Nephron progenitor cell (in vitro differentiated cells): ENCODE data around the gene JAZF1.

Source experiments
- DNase-seq: peaks from one replicate; pipeline ENCODE4 v3.0.0; 2021
- H3K27ac Mint-ChIP-seq: 2 replicates; pipeline ENCODE4 v1.8.0; 2021; ENCODE audit warnings: mild to moderate bottlenecking, moderate library complexity, mixed read lengths
- H3K27me3 Mint-ChIP-seq: 2 replicates; pipeline ENCODE4 v1.8.0; 2021; ENCODE audit warnings: mild to moderate bottlenecking, low read depth, mixed read lengths; ENCODE audit not compliant: poor library complexity
- H3K36me3 Mint-ChIP-seq: 2 replicates; pipeline ENCODE4 v1.8.0; 2021; ENCODE audit warnings: low read depth, mixed read lengths
- H3K4me1 Mint-ChIP-seq: 2 replicates; pipeline ENCODE4 v1.8.0; 2021; ENCODE audit warnings: mixed read lengths
- H3K4me3 Mint-ChIP-seq: 2 replicates; pipeline ENCODE4 v1.8.0; 2021; ENCODE audit warnings: mild to moderate bottlenecking, moderate library complexity, mixed read lengths
- H3K9me3 Mint-ChIP-seq: 2 replicates; pipeline ENCODE4 v1.8.0; 2021; ENCODE audit warnings: mild to moderate bottlenecking, moderate library complexity, mixed read lengths
- TF ChIP-seq, protein P1 (sequence below): fragments of 200-600 bp; sonication (generic); IDR thresholded peaks from 2 replicates; pipeline ENCODE4 v1.5.0; 2021; ENCODE audit warnings: antibody characterized with exemption

The JAZF1 gene

DNA sequence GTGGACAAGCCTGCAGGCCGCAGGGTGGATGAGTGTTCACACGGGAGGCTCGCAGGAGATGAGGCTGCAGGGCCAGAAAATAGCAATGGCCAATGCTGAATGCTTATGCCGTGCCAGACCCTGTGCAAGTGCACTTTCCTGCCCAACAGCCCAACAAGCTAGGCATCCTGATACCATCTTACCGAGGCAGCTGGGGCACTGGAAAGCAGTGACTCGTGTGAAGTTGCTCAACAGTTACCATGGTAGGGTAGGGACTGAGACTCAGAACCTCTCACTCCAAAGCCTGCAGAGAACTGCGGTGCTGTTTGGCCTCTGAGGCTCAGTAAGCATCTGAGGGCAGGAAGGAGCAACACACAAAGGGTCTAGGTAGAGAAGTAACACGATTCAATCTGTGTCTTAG, 43.7 kb downstream of the JAZF1 start:
- Mint-ChIP-seq H3K4me1 (peaks cover 9% of the 10 kb centered on the region), H3K9me3 (no peaks in the 10 kb centered on the region), H3K4me3 (no peak overlapping the region), H3K27ac (no peak overlapping the region), H3K36me3 (no peaks in the 10 kb centered on the region), H3K27me3 (peaks cover 3% of the 10 kb centered on the region)
- no peak for DNase-seq
- TF ChIP-seq, protein P1, sequence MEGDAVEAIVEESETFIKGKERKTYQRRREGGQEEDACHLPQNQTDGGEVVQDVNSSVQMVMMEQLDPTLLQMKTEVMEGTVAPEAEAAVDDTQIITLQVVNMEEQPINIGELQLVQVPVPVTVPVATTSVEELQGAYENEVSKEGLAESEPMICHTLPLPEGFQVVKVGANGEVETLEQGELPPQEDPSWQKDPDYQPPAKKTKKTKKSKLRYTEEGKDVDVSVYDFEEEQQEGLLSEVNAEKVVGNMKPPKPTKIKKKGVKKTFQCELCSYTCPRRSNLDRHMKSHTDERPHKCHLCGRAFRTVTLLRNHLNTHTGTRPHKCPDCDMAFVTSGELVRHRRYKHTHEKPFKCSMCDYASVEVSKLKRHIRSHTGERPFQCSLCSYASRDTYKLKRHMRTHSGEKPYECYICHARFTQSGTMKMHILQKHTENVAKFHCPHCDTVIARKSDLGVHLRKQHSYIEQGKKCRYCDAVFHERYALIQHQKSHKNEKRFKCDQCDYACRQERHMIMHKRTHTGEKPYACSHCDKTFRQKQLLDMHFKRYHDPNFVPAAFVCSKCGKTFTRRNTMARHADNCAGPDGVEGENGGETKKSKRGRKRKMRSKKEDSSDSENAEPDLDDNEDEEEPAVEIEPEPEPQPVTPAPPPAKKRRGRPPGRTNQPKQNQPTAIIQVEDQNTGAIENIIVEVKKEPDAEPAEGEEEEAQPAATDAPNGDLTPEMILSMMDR = no peak

DNA sequence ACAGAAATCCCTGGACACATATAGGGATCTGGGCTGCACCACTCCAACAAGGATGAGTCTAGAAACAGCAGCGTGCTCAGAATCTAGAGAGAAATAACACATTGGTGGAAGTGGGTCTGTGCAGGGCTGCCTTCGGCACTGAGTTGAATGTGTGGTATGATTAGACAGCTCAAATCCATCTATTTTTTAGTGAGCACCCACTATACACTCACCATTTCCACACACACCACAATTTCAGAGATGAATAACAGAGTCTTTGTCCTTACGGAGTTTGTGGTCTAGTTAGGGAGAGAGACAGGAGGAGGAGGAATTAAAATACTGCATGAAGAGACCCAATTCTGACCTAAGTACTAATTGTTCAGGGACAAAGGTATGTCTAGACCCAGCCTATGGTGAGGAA, 44.2 kb downstream of the JAZF1 start:
- TF ChIP-seq, protein P1 = no peak
- no peak overlapping the region for H3K4me3 Mint-ChIP-seq

DNA sequence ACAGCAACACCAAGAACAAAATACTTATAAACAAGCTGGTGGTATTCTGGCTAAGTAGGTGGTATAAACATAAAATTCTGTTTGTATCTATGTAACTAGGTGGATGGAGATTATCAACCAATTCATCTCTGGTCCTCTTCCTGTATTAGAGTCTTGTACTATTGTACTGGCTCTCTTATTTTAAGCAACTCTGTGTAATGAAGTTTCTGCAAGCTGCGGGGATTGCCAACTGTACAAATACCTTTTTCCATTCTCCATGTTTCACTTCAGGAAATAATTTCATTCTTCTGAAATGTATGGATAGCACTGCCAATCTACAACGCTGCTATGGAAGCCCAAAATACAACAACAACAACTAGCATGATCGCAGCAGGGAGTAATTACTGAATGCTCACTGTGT, 44.8 kb downstream of the JAZF1 start:
- peaks cover 3% of the 10 kb centered on the region for H3K27me3 Mint-ChIP-seq
- H3K9me3 Mint-ChIP-seq = no peaks in the 10 kb centered on the region
- TF ChIP-seq, protein P1 = no peak
- no peak overlapping the region for H3K4me3 Mint-ChIP-seq
- H3K36me3 Mint-ChIP-seq = no peaks in the 10 kb centered on the region
- no peak overlapping the region for H3K27ac Mint-ChIP-seq
- no peak for DNase-seq
- peaks cover 9% of the 10 kb centered on the region for H3K4me1 Mint-ChIP-seq

More for the DNA sequence above, 44.2 kb downstream of the JAZF1 start:
- DNase-seq = no peak
- Mint-ChIP-seq H3K9me3 (no peaks in the 10 kb centered on the region), H3K36me3 (no peaks in the 10 kb centered on the region), H3K4me1 (peaks cover 9% of the 10 kb centered on the region), H3K27ac (no peak overlapping the region), H3K27me3 (peaks cover 3% of the 10 kb centered on the region)

DNA sequence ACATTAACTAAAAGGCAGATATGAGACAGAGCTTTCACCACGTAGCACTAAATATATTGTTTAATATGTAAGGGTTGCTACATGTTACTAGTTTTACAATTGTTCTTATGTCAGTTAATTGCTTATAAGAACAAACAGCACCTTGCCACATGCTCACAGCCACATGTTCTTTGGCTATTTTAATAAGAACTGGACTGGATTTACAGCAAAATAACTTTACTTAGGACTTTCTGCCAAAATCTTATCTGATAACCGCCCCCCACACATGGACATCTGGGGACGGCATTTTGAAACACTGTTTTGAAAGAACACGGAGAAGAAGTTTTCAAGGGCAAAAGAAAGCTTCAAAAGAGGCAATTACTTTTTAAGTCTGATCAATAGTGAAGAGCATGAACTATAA, 45.3 kb downstream of the JAZF1 start:
- H3K27me3 Mint-ChIP-seq = peaks cover 3% of the 10 kb centered on the region
- peaks cover 9% of the 10 kb centered on the region for H3K4me1 Mint-ChIP-seq
- H3K4me3 Mint-ChIP-seq = no peak overlapping the region
- TF ChIP-seq, protein P1 = no peak
- H3K36me3 Mint-ChIP-seq = no peaks in the 10 kb centered on the region
- H3K9me3 Mint-ChIP-seq = no peaks in the 10 kb centered on the region
- H3K27ac Mint-ChIP-seq = no peak overlapping the region
- DNase-seq = no peak

DNA sequence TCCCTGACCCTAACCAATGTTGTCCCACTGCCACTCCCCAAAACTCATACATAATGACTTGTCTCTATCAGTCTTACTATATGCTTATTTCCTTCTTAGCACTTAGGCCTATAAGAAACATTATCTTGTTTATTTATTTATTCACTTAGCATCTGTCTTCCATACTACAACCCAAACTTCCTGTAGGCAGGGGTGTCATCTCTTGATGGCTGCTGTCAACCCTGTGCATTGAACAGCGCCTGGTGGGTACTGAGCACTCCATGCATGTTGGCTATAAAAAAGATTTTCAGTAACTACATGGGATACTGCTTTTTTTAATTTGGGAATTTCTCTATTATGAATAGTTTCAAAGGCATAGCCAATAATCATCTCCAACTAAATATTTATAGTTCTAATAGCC, 46.7 kb downstream of the JAZF1 start:
- H3K4me3 Mint-ChIP-seq = no peak overlapping the region
- no peaks in the 10 kb centered on the region for H3K36me3 Mint-ChIP-seq
- H3K9me3 Mint-ChIP-seq = no peaks in the 10 kb centered on the region
- TF ChIP-seq, protein P1 = no peak
- H3K27ac Mint-ChIP-seq = no peak overlapping the region
- peaks cover 3% of the 10 kb centered on the region for H3K27me3 Mint-ChIP-seq
- DNase-seq = no peak
- H3K4me1 Mint-ChIP-seq = peaks cover 9% of the 10 kb centered on the region

DNA sequence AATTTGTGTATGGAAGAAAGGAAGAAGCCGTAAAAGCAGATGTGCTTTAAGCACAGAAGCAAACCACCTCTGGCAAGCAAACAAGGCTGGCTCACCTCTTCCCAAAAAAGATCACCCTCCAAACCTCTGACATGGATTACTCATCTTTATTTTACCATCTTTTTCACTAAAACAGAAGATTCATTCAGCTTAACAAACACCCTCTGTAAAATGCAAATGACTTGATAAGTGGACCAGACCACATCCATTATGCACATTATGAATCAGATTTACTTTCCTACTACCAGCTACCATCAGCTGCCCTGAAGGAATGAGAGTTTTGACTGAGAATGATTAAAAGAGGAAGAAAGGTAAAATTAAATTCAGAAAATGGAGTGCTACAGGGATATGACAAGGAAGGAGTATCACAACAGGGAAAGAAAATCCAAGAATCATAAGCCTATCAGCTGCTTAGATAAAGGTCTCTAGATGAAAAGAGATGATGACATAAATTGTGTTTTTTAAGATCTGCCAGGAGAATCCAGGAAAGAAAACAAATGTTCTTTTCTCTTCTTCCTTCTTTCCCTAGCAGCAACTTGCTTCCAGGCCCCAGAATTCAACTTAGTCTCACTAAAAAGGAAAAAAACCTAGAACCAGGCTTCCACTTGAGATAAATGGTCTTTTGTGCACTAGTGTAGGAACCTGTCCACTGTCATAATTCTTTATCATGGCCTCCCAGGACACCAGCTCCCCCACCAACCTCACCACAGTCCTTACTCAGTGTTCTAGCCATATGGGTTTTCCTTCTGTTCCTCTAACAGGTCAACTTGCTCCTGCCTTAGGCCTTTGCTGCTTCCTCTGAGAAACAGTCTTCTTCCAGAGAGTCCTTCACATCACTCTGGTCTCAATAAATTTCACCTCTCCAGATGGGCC, 47.4 kb downstream of the JAZF1 start:
- Mint-ChIP-seq H3K4me3 (no peak overlapping the region), H3K9me3 (no peaks in the 10 kb centered on the region), H3K27ac (no peak overlapping the region), H3K36me3 (no peaks in the 10 kb centered on the region), H3K4me1 (peaks cover 9% of the 10 kb centered on the region), H3K27me3 (peaks cover 3% of the 10 kb centered on the region)
- TF ChIP-seq, protein P1 = no peak
- DNase-seq = no peak
